DMS153 (cell line): ENCODE results near the gene TEX101.
"Not testable (repeated sequence)": the region's sequence is repeated elsewhere in the genome, so short reads cannot be mapped to it uniquely, and the experiment has no call there.

Source experiments
- DNase-seq: peaks from one replicate; lab custom pipeline; 2025; lab: John Stamatoyannopoulos, UW

Gene TEX101, protein sequence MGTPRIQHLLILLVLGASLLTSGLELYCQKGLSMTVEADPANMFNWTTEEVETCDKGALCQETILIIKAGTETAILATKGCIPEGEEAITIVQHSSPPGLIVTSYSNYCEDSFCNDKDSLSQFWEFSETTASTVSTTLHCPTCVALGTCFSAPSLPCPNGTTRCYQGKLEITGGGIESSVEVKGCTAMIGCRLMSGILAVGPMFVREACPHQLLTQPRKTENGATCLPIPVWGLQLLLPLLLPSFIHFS

DNA sequence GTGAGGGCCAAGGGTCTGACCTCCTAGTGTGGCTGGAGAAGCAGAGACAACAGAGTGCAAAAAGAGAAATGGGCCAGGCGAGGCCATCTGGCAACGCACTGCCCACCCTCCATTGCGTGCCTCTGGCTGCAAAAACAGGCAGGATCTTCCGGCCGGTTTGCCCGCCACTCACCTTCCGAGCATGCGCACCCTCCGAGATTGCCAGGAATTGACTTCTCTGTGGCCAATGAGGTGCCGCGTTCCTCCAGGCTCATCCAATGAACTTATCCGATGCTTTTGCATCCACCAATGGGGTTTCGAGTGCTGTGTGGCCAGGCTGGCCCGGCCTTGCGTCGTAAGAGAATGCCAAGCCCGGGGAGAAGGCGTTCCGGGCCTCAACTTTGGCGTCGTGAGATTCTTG lies at the start of gene TEX101:
Gene TEX101 (plus strand): TSS at position 337 of the 400 bp plus-strand sequence. CDS start 1,030 bp downstream, outside the sequence.
- no peak for DNase-seq

DNA sequence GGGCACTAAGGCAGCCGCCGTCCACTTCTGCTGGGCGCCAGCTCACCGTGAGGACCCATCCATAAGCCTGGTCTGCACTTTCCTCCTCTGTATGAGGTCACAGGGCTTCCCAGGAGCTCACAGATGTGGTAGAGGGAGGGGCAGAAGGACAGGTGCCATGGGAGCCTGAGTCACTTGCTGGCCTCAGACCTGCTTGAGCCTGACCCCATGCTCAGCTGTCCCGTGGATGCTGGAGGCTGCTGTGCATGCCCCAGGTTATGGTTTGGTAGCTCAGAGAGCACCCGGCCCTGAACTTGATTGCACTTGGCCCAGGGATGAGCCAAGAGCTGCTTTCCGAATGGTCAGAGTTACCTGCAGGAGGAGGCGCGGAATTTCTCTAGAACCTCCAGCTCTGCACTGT lies 49.0 kb upstream of the TEX101 start:
- DNase-seq: not testable (repeated sequence)

DNA sequence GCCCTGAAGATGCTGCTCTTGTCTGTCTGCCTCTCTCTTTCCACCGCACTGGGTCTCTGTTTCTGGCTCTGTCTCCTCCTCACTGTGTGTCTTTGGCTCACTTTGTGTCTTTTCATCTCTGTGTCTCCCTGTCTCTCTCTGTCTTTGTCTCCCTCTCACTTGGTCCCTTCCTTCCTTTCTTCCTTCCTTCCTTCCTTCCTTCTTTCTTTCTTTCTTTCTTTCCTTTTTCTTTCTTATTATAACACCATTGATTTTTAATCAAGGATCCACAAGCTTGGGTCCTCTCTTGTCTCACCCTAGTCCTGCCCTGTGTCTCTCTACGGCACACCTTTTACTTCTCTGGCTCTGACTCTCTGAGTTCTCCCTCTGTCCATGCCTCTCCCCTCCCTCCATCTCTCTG lies 46.9 kb upstream of the TEX101 start:
- no peak for DNase-seq

DNA sequence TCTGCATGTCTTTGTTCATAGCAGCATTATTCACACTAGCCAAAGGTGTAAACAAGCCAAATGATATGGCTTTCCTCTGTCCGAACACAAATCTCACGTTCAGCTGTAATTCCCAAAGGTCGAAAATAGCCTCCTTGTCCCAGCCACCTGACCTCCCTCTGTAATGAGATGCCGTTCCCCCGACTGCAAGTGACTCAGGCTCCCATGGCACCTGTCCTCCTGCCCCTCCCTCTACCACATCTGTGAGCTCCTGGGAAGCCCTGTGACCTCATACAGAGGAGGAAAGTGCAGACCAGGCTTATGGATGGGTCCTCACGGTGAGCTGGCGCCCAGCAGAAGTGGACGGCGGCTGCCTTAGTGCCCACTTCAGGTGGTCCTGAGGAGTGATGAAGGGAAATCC lies 45.8 kb upstream of the TEX101 start:
- DNase-seq: peak; percentile 30

DNA sequence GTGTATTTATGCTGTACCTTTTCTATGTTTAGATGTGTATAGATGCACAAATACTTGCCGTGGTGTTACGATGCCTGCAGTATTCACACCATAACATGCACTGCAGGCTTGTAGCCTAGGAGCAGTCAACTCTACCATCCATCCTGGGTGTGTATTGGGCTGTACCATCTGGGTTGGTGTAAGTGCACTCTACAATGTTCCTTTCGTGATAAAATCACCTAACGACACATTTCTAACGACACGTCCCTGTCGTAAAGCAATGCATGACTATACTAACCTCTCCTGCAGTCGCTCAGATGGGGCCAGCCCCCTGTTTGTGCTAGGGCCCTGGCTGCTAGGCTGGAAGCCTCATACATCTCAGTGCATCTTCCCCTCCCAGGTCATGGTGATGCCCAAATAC lies 42.8 kb upstream of the TEX101 start:
- no peak for DNase-seq

DNA sequence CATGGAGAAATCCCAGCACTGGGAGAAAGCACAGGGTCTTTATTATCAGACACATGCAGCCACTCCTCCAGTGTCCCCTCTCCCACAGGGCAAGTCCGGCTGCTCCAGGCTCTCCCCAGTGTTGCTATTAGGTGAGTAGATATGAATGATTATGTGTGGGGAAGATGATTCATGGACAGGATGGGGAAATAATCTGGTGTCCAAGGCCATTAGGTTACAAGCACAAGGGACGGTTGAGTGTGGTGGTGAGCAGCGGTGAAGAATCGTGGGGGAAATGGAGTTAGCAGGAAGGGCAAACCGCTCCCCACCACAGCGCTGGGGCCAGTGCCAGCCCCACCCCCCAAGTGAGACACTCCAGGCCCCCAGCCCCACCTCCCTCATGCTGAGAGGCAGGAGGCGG lies 42.2 kb upstream of the TEX101 start:
- DNase-seq: no peak

DNA sequence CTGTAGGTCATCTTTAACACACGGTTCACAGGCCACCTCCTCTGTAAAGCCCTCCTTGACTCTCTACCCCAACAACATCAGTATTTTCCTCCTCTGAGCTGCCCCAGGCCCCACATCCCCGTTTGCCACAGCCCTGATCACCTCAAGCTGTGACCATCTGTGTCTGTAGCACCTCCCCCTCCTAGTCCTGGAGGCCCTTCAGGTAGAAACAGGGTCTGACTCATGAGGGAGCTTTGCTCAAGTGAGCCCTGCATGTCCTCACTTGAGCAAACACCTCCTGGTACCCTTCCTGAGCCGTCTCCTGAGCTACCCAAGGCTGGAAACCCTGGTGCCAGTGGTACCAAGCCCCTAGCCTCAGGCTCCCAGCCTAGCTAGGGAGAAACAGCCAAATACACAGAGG lies 37.1 kb upstream of the TEX101 start:
- DNase-seq: not testable (repeated sequence)

DNA sequence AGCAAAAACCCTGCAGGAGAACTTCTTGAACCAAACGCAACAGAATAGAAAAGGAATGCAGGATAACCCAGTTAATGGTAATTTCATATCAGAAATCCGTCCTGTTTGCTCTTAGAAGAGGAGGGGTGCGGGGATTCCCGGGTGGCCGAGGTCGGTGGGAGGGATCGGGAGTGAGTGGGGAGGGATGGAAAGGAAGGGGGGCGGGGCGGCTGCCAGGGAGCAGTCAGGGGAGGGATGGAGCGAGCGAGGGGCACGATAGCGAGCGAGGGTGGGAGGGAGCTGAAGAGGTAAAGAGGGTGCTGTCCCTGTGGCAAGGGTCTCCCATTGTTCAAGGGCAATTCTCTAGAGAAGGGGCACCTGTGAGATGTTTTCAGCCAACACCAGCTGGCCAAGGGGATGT lies 34.7 kb upstream of the TEX101 start:
- DNase-seq: no peak

DNA sequence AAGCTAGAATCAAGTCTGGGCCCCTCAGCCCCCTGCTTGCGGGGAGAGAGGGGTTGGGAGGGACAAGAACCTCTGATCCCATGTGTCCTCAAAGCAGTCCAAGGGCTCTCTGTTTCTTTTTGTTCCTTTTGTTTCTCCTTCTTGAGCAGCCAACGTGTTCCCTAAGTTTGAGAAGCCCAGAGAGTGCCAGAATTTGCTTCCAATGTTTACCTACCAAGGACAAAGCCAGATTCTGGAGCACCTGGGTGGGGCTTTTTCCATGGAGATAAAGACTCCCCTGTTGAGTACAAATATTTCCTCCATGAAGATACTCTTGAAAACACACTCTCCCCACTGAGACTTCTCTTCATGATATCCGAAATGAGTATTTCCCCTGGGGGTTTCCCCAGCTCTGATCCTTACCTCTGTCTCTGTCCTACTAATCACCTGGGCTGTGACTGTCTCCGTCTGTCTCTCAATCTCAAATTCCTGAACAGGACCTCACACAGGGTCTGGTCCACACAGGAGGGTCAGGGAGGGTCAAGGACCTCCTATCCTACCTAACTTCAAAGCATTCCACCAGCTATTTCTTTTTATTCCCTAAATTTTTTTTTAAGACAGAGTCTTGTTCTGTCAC lies 33.8 kb upstream of the TEX101 start:
- no peak for DNase-seq

DNA sequence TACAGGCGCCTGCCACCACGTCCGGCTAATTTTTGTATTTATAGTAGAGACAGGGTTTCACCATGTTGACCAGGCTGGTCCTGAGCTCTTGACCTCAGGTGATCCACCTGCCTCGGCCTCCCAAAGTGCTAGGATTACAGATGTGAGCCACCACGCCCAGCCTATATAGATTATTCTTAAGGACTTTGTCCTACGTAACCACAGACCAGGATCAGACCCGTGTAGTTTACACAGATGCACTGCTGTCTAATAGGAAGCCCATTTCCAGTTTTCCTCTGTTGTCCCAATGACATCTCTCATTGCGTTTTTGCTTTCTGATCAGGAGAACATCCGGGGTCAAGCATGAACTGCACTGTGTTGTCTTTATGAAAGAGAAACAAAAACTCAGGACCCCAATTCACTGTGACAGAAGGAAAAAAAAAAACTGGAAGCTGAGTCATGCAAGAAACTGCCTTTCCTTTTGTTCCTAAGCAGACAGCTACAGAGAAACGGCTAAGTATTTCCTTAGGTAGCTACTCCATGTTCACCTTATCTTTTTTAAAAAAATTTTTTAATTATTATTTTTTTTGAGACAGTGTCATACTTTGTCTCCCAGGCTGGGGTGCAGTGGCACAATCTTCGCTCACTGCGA lies 32.0 kb upstream of the TEX101 start:
- DNase-seq: not testable (repeated sequence)

DNA sequence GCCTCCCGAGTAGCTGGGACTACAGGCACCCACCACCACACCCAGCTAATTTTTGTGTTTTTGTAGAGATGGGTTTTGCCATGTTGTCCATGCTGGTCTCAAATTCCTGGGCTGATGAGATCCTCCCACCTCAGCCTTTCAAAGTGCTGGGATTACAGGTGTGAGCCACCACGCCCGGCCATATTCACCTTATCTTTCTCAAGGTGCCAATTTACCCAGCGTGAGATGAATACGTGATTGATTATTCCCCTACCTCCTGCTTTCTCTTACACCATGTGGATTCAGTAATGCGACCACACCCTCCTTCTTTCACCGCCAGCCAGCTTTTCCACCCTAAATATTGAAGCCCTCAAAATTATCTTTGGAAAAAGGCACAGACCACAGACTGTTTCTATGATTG lies 31.4 kb upstream of the TEX101 start:
- DNase-seq: not testable (repeated sequence)

DNA sequence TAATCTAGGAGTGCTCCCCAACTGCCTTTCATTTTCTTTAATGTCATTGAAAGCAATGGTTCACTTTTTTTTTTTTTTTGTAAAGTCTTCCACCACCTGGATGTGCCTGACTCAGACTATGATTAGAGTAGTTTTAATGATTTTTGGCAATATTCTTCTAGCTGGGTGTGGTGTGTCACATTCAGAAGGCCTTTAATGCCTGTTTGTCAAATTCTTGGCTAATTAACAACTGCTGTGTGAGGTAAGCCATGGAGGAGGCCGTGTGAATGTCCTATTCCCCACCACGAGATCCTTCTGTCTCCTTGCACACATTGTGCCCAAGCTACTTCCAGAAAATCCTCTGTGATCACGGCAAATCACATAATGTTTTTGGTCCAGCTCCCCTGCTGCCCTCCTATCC lies 30.9 kb upstream of the TEX101 start:
- DNase-seq: not testable (repeated sequence)

DNA sequence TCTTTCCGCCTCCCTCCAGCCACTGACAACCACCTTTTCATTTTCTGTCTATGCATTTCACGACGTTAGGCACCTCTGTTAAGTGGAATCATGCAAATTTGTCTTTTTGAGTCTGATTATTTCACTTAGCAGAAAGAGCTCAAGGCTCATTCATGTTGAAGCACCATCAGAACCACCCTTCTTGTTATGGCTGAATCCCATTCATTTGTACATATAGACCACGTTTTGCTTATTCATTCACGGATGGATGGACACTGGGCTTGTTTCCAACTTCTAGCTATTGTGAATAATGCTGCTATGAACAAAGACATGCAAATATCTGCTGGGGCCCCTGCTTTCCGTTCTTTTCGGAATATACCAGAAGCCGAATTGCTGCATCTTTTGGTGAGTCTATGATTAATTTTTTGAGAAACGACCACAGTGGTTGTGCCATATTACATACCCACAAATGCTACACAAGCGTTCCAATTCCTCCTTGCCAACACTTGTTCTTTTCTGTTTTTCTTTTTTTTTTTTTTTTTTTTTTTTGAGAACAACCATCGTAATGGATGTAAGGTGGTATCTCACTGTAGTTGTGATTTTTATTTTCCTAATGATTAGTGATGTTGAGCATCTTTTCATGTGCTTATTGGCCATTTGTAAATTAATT lies 23.7 kb upstream of the TEX101 start:
- peak; percentile 99 for DNase-seq

DNA sequence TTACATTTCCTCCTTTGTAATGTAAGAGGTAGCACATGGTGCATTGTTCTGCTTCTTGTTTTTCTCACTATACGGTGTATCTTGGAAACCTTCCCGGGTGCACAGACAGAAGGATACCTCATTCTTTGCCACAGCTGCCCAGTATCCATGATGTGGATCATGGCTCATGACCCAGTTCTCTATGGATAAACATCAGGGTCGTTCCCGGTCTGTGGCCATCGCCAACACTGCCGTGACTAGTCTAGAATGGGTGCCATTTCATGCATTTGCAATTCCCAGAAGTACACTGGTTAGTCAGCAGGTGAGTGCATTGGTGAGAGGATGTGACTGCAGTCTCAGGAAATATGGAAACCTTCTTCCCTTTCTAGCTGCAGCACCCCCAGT lies 23.1 kb upstream of the TEX101 start:
- DNase-seq: peak; percentile 91

DNA sequence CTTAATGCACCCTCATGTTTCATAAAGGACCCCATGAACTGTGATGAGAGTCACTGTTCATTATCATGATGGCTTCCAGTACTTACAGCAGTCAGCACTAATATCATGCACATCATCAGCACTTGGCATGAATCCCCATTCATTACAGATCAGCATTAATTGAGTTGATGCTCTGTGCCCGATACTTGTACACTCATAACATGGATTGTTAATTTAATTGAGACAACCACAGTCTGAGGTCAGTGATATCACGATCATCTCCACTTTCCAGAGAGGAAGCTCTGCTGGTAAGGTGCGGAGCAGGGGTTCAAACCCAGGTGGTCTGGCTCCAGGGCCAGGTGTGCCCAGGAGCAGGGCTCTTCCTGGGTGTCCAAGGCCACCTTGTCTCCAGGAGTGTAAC lies 21.2 kb upstream of the TEX101 start:
- DNase-seq: not testable (repeated sequence)

DNA sequence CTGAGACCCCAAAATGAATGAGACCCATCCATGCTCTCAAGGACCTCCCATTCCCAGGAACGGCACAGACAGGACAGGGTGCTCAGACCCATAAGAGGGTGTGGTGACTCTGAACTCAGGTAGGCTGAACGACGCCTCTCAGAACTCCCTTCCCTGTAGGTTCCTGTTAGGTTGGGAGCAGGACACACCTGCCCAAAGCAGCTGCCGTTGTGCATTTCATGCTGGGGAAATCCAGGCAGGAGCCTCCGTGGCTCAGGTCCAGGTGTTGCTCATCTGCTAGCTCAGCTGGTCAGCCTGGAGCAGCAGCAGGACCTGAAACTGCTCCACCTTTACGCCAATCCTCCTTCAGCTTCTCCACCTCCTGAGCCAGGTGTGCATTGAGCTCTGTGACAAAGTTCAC lies 19.1 kb upstream of the TEX101 start:
- peak; percentile 78 for DNase-seq

DNA sequence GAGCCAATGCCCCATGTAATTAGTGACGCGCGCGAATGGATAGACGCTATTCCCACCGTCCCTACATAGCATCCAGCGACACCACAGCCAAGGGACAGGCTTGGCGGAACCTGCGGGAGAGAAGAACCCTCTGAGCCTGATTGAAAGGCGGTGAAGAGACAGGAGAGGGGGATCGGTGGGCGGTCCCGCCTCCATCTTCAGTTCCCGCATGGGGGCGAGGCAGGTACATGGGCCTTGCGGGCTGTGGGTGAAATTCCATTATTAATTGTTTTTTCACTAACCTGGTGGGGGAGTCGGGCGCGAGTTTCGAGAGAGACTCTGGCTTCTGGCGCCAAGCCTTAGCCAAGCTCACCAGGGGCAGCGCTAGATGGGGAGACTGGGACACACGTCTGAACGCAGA lies 8.4 kb upstream of the TEX101 start:
- no peak for DNase-seq

DNA sequence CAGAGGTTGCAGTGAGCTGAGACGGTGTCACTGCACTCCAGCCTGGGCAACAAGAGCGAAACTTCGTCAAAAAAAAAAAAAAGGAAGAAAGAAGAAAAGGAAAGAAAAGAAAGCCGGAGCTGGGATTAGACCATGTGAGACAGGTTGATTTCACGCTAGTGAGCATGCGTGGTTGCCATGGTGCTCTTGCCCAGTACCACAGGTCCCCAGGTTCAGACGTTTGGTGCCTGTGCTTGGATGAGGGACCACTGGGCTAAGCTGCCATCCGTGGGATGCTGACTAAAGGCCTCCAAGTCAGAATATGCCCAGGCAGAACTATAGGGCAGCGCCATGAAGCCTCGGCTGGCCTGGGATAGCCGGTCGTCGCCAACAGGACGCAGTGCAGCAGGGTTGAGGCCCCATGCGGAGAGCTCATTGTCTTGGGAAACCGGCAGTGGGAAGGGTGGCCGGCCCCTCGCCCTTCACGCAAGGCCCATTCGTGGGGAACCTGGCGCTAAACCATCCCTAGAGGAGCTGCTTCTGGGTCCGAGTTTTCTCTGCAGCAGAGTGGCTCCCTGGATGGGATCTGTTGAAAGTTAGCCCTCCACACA lies 7.2 kb upstream of the TEX101 start:
- no peak for DNase-seq

DNA sequence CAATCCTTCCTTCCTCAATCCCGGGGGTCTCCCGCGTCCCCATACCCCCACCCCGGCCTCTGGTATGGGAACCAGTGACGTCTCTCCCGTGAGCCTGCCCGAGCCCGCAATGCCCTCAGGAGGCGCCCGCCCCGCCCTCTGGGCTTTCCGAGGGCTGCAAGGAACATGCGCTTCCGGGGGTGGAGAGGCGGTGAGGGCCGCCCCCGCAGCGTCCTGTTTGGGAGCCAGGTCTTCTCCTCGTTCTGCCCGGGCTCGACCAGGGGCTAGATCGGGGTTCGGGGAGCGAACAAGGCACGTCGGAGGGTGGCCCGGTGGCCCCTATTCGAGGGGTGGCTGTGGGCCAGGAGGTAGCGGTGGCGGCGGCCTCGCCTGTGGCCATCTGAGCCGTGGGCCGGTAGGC lies 6.6 kb upstream of the TEX101 start:
- no peak for DNase-seq

DNA sequence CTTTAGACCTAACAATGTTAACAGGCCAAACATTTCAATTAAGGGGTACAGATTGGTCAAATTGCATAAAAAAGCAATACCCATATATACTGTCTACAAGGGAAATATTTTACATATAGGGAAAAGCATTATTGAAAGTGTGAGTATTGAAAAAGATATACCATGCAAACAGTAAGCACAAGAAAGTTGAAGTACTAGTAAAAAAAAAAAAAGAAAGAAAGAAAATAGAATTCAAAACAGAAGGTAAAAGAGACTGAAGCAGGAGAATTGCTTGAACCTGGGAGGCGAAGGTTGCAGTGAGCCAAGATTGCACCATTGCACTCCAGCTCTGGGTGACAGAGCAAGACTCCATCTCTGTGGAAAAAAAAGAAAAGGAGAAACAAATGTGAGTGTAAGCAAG lies 5.3 kb upstream of the TEX101 start:
- no peak for DNase-seq

DNA sequence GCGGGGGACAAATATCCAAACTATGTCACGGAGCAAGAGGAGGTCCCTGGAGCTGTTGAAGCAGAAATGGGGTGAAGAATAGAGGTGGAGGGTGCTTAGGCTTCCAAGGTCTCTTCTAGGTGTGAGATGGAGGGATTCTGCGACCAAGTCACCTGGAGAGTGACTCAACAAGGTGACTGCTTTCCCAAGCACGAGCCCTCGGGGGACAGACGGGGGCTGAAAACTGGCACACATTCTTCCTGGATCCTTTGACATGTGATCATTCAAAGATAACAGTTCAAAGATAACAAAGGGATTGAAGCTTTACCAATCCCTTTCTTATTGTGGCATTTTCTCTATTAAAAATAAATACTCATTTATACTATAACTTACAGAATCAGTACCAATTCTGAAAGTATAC lies 2.2 kb upstream of the TEX101 start:
- DNase-seq: no peak

DNA sequence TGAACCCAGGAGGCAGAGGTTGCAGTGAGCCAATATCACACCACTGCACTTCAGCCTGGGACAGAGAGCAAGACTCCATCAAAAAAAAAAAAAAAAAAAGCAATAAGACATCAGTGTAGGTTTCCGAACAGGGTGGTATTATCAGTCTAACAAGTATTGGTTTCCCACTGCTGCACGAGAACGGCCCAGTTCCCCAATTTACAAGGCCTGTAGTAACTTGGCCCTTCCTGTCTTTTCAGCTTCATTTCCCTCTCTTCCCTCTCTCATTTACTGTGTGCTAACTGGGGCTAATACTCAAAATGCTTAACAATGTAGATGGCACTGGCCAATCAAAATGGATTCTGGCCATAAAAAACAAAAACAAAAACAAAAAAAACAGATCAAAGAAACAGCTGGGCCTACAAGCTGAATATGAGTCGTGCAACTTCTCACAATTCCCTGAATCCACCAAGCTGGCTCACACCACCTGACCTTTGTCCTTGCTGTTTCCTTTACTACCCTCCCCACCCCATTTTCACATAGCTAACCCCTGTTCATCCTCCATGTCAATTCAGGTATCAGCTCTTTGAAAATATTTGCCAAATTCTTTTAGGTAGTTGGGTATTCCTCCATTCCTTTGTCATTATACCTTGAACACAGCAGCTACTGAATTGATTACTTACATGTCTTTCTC lies 2.4 kb downstream of the TEX101 start:
- no peak for DNase-seq
